Measurements from ENCODE around the gene COL27A1. TPM values are rescaled to one million over a fixed set of nuclear protein-coding genes. Genes with fewer than 3 reads are reported as not detected.
A peak's percentile ranks its signal among the peaks of the same experiment; 100 is the strongest.

Gene COL27A1
- total RNA-seq, 1 donor from 2014 or later, result 9.3 TPM

DNA sequence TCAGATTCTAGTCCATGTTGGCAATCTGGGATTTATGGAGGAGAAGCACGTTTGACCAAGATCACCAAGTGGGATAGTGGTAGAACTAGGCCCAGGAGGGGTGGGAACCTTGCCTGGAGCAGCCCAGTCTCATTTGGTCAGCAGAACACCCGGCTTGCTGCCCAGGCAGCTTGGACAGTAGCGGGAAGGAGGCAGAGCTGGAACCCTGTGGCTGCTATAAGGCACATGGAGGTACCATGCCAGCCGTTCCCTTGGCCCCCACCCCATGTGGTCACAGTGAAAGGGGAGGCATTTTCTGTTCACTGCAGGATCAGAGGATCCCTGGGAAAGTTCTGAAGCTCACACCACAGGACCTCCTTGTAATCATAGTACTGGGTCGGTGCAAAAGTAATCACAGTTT, 92.2 kb downstream of the COL27A1 start:
- no peaks in the 10 kb centered on the region for H3K9me3 ChIP-seq
- H3K4me3 ChIP-seq, result no peak overlapping the region
- TF ChIP-seq, protein P1, sequence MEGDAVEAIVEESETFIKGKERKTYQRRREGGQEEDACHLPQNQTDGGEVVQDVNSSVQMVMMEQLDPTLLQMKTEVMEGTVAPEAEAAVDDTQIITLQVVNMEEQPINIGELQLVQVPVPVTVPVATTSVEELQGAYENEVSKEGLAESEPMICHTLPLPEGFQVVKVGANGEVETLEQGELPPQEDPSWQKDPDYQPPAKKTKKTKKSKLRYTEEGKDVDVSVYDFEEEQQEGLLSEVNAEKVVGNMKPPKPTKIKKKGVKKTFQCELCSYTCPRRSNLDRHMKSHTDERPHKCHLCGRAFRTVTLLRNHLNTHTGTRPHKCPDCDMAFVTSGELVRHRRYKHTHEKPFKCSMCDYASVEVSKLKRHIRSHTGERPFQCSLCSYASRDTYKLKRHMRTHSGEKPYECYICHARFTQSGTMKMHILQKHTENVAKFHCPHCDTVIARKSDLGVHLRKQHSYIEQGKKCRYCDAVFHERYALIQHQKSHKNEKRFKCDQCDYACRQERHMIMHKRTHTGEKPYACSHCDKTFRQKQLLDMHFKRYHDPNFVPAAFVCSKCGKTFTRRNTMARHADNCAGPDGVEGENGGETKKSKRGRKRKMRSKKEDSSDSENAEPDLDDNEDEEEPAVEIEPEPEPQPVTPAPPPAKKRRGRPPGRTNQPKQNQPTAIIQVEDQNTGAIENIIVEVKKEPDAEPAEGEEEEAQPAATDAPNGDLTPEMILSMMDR (IDR thresholded peaks at IDR 0.05), result no peak
- intact Hi-C loops (cut with DNase I), result loop anchor here (10.0 kb wide), 1 partner anchor 137 kb away; the partner anchor contains the start of gene AKNA
- no peaks in the 10 kb centered on the region for H3K36me3 ChIP-seq
- no peak overlapping the region for H3K27ac ChIP-seq
- peaks cover 0 to 8% of the 10 kb centered on the region in 2 donors for H3K4me1 ChIP-seq
- no peaks in the 10 kb centered on the region for H3K27me3 ChIP-seq
- DNase-seq (ENCODE audit: low spot score in 2 of 2), result no peak

DNA sequence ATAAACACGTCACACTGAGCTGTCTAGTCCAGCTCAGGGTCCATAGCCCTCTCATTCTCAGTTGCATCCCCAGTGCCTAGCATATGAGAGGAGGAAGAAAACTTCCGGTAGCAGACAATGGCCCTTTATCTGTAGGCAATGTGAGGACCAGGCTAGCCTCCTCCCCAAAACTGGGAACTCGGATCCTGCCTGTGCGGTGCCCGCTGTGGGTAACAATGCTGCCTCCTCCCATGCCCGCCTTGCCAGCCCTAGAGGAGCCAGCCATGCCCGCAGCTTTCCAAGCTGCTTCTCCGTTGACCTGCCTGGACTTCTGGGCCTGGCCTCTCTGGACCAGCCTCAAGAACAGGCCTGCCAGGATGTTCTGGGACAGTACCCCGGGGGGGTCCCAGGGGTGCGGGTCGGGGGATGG, 93.0 kb downstream of the COL27A1 start:
- no peak overlapping the region for H3K4me3 ChIP-seq
- DNase-seq (ENCODE audit: low spot score in 2 of 2), result no peak
- no peaks in the 10 kb centered on the region for H3K27me3 ChIP-seq
- no peaks in the 10 kb centered on the region for H3K36me3 ChIP-seq
- H3K27ac ChIP-seq, result no peak overlapping the region
- intact Hi-C loops (cut with DNase I), result loop anchor here (10.0 kb wide), 1 partner anchor 136 kb away; the partner anchor contains the start of gene AKNA
- H3K9me3 ChIP-seq, result no peaks in the 10 kb centered on the region
- H3K4me1 ChIP-seq, result peaks cover 0 to 8% of the 10 kb centered on the region in 2 donors
- TF ChIP-seq, protein P1 (IDR thresholded peaks at IDR 0.05), result no peak

DNA sequence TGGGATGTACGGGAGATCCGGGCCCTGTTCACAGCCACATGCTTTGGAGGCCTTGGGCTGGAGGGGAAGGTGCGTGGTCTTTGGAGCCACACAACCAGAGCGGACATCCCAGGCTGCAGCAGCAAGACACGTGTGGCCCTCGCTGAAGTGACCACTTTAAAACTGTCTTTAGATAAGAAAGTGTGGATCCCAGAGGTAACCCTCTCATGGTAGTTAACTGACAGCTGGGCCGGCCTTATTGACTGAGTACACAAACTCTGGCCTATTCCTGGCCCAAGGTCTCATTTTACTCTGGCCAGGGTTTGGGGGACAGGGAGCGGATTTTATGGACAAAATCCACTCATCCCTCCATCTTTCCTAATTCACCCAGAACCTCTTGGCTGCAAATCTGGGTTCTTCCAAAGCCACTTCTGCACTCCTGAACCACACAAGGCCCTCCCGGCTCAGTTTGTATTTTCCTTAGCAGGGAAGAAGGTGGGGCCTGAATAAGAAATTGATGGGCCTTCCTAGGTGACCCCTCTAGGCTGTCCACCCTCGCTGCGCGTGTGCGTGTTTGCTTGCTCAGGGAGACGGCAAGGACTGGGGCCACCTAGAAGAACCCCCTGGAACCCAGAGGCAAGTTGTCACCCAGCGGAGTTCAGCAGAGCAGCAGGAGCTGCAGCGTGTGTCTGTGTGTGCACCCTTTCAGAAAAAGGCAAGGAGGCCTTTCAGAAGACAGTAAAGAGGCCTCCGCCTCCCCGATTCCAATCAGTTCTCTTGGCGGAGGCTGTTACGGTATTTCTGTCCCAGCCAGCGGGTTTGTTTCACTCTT, 94.3 kb downstream of the COL27A1 start:
- H3K4me3 ChIP-seq, result peak overlapping the region; percentile 34 to 42
- no peaks in the 10 kb centered on the region for H3K36me3 ChIP-seq
- no peaks in the 10 kb centered on the region for H3K27me3 ChIP-seq
- H3K4me1 ChIP-seq, result peaks cover 0 to 8% of the 10 kb centered on the region in 2 donors
- DNase-seq (ENCODE audit: low spot score in 2 of 2), result no peak
- intact Hi-C loops (cut with DNase I), result loop anchor here (10.0 kb wide), 1 partner anchor 135 kb away; the partner anchor contains the start of gene AKNA
- no peaks in the 10 kb centered on the region for H3K9me3 ChIP-seq
- H3K27ac ChIP-seq, result peak overlapping the region; percentile 21 to 37
- TF ChIP-seq, protein P1 (IDR thresholded peaks at IDR 0.05), result no peak

DNA sequence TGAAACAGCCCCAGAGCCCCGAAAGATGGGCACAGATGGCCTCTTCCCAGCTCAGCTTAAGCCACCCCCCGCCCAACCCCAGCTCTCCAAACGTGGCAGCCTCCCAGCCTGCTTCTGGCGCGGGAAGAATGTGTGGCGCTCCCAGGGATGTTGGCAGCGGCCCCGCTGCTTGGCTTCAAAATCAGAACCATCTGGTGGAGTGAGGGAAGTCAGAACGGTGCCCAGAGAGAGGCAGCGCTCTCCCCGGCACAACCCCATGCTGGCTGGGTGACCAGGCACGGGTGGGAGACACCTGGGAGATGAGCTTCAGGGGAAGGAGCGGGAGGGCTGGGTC, 94.9 kb downstream of the COL27A1 start:
- TF ChIP-seq, protein P1 (IDR thresholded peaks at IDR 0.05), result no peak
- peak overlapping the region; percentile 21 to 37 for H3K27ac ChIP-seq

DNA sequence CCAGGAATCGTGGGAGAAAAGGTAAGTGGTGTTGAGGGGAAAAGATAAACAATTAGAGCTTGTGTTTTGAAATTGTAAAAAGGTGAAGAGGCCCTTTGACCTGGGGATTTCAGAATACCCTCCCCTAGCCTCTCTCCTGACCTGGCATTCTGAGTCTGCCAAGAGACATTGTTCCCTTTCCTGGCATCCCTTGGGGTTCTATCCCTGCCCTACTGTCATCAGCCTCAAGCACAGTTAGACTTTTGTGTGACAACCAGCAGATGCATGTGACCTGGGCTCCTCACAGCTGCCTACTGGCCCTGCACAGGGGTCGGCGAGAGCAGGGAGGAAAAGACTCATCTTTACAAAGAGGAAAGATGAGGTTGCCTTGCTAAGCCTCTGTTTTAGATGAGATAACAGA, 95.3 kb downstream of the COL27A1 start:
- no peaks in the 10 kb centered on the region for H3K9me3 ChIP-seq
- intact Hi-C loops (cut with DNase I), result no loop called here
- peaks cover 0 to 8% of the 10 kb centered on the region in 2 donors for H3K4me1 ChIP-seq
- no peaks in the 10 kb centered on the region for H3K36me3 ChIP-seq
- no peaks in the 10 kb centered on the region for H3K27me3 ChIP-seq
- H3K4me3 ChIP-seq, result peak overlapping the region in 1 of 2 donors; percentile 42
- no peak for DNase-seq (ENCODE audit: low spot score in 2 of 2)
- TF ChIP-seq, protein P1 (IDR thresholded peaks at IDR 0.05), result no peak
- no peak overlapping the region for H3K27ac ChIP-seq

More for the DNA sequence above, 94.9 kb downstream of the COL27A1 start:
- Histone ChIP-seq H3K27me3 (no peaks in the 10 kb centered on the region), H3K36me3 (no peaks in the 10 kb centered on the region), H3K9me3 (no peaks in the 10 kb centered on the region), H3K4me3 (peak overlapping the region; percentile 34 to 42), H3K4me1 (peaks cover 0 to 8% of the 10 kb centered on the region in 2 donors)
- intact Hi-C loops (cut with DNase I), result no loop called here
- peak; percentile 46 to 92 for DNase-seq (ENCODE audit: low spot score in 2 of 2)
